Epidermal melanocyte (primary cell): Measurements from ENCODE around the gene CD83.

Source experiments
- DNase-seq: peaks from one replicate; pipeline ENCODE4 v3.0.0; 2011; ENCODE audit warnings: low spot score; ENCODE audit not compliant: insufficient read length

The CD83 gene

GRCh38 chr6:14091339-14091978 is 26.1 kb upstream of the CD83 start:
- DNase-seq, result no peak

- no peak for DNase-seq
These were observed 25.3 kb upstream of the CD83 start for GRCh38 chr6:14092316-14092715.

- peak; percentile 18 for DNase-seq
These were observed 24.5 kb upstream of the CD83 start for GRCh38 chr6:14092838-14093789.

GRCh38 chr6:14094721-14095120 is 22.9 kb upstream of the CD83 start:
- DNase-seq, result no peak

GRCh38 chr6:14095437-14095836 is 22.1 kb upstream of the CD83 start:
- DNase-seq, result no peak

- DNase-seq, result no peak
These were observed 17.4 kb upstream of the CD83 start for GRCh38 chr6:14100138-14100537.

- no peak for DNase-seq
These were observed 16.6 kb upstream of the CD83 start for GRCh38 chr6:14100966-14101365.

GRCh38 chr6:14102383-14102782 is 15.2 kb upstream of the CD83 start:
- DNase-seq, result no peak

GRCh38 chr6:14105547-14105946 is 12.0 kb upstream of the CD83 start:
- no peak for DNase-seq

- DNase-seq, result no peak
These were observed 10.6 kb upstream of the CD83 start for GRCh38 chr6:14107000-14107399.

- DNase-seq, result no peak
These were observed 9.7 kb upstream of the CD83 start for GRCh38 chr6:14107711-14108494.

GRCh38 chr6:14108571-14109410 is 8.8 kb upstream of the CD83 start:
- DNase-seq, result no peak

- DNase-seq, result no peak
These were observed 8.2 kb upstream of the CD83 start for GRCh38 chr6:14109411-14109826.

GRCh38 chr6:14110001-14110818 is 7.4 kb upstream of the CD83 start:
- no peak for DNase-seq

- DNase-seq, result no peak
These were observed 3.6 kb upstream of the CD83 start for GRCh38 chr6:14113976-14114375.

- DNase-seq, result no peak
These were observed 493 bp downstream of the CD83 start for GRCh38 chr6:14118091-14118439.

GRCh38 chr6:14118446-14118845 is 874 bp downstream of the CD83 start:
- no peak for DNase-seq

GRCh38 chr6:14119784-14120183 is 2.2 kb downstream of the CD83 start:
- DNase-seq, result no peak

GRCh38 chr6:14120546-14120945 is 3.0 kb downstream of the CD83 start:
- DNase-seq, result peak; percentile 32

- DNase-seq, result no peak
These were observed 4.4 kb downstream of the CD83 start for GRCh38 chr6:14121936-14122344.
